Daoy (cell line): ENCODE measurements around the gene SERBP1. TPM values are rescaled to one million over a fixed set of nuclear protein-coding genes. Genes with fewer than 3 reads are reported as not detected.
"Not testable (repeated sequence)": the region's sequence is repeated elsewhere in the genome, so short reads cannot be mapped to it uniquely, and the experiment has no call there.

Source experiments
- DNase-seq: peaks from one replicate; pipeline ENCODE4 v3.0.0-alpha.2; 2015; ENCODE audit warnings: low read depth
- total RNA-seq: library from RNA; depleted of rRNA; stranded (reverse); fragments of >200 nt; shearing (Covaris generic); gene quantifications from 2 replicates; pipeline ENCODE4 v1.2.3, GENCODE V29; 2014; rRNA removed

SERBP1 gene
- 712 and 805 TPM in 2 replicates for total RNA-seq

DNA sequence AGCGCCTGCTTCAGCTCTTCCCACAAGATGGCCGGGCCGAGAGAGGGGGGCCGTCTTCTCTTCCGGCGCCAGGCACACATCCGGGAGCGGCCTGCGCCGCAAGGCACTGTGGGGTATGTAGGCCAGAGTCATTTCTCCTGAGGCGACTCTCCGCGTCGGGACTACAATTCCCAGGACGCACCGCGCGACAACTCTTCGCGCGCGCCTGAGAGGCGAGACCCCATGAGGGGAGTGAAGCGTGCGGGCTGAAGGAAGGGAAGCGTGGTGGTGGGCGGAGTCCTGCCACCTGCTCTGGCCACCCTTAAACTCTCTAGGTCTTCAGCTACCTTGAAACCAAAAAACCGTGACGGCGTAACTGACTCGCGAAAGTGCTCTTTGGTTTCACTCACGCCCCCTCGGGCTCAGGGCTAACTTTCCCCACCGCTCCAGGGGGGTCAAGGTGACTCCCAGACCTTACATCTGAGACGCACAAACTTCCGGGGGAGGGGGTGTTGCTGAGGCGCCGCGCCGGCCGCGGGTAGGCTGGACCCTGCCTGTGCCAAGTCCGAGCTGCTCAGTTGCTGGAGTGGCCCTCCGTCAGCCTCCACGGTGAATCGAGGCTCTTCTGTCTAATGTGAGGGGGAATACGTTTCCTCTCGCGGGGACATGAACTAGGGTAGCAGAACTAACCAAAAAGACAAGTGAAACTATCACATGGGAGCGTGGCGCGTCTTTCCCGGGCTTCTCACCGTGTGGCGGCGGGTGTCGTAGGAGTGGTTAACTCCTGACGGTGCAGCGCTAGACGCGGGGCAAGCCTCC lies at the start of gene SERBP1:
SERBP1 (minus strand) TSS at position 45 of the 798 bp plus-strand sequence. CDS start 102 bp downstream, outside the sequence.
- peak; percentile 99 for DNase-seq

DNA sequence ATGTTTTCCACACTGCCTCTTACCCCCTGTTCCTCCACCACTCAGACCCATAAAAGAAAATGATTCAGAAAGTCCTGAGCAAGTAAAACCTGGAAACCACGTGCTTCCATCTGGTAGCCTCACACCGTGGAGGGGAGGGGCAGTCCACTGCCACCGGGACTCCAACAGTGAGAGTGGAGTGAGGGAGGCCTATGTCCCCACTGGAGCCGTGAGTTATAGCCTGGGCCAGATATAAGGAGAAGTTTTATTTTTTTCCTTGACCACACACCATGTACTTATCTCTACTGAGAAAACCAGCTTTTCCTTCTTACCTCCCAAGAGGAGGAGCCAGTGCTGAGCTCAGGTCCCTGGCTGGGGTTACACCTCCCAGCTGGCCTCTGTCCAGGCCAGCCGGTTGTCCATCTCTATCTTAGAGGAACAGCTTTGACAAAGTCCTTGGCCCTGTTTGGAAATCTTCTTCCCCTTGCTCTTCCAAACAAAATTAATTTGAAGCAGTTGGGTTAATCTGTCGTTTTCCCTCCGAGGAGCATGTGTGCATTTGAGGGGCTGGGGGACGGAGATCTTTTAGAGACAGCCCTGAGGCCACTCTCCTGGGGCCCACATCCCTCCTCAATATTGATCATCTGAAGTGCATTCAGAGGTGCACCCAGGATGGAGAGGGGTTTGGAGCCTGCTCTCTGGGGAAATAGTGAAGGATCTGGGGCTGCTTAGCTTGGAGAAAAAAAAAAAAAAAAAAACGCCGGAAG lies 49.1 kb upstream of the SERBP1 start:
- DNase-seq = peak; percentile 42

DNA sequence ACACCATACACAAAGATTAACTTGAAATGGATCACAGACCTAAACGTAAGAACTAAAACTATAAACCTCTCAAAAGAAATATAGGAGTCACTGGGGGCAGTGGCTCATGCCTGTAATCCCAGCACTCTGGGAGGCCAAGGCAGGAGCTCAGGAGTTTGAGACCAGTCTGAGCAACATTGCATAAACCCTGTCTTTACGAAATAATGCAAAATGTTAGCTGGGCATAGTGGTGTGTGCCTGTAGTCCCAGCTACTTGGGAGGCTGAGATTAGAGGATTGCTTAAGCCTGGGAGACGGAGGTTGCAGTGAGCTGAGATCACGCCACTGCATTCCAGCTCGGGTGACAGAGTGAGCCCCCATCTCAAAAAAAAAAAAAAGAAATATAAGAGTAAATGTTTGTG lies 46.7 kb upstream of the SERBP1 start:
- no peak for DNase-seq

DNA sequence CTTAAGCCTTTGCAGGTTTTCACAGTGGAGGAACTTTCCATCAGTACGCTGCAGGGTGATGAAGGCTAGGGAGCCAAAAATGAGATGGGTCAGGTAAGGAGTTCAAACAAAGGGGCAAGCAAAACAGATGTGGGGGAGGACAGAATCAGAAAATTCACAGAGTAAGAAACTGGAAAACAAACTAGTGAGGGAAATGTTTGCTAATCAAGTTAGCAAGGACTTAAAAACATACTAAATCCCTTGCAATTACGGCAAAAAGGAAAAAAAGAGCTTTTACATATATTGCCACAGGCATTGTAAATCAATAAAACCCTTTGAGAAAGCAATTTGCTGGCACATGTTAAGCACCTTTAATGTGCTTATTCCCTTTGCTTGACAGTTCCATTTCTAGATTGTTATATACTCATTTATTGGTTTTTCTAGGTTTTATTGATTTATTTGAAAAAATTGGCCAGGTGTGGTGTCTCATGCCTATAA lies 45.8 kb upstream of the SERBP1 start:
- DNase-seq = no peak

DNA sequence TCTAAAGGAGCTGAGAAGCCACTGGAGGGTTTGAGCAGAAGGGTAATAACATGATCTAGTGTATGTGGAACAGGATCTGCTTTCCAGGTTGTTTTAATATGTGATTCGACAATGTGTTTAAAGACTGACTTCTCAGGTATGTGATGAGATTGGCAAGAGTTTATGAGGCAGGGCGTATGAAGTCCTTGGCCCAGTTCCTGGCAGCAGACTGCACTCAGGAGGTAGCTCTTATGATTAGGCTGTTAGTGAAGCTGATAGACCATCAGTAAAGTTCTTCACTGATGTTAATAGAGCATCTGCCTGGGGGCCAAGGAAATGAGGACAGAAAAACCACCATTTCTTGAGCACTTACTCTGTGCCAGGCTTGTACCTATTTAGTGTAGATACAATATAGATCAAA lies 41.9 kb upstream of the SERBP1 start:
- DNase-seq = no peak

DNA sequence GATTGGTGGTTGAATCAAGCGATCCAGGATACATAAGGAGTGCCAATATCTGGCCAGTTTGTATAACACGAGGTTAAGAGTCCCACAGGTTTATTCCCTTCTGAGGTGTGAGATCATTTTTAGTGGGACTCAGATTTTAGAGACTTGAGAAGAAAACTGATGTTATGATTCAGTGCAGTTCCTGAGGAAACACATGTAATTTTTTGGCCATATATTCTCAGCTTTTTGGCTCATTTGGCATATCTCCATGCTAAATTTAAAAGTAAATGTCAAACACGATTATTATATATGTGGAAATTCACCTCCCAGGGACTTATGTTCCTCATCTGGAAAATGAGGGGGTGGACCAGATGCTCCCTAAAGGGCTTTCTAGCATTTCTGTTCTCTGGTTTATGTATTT lies 39.2 kb upstream of the SERBP1 start:
- DNase-seq = no peak

DNA sequence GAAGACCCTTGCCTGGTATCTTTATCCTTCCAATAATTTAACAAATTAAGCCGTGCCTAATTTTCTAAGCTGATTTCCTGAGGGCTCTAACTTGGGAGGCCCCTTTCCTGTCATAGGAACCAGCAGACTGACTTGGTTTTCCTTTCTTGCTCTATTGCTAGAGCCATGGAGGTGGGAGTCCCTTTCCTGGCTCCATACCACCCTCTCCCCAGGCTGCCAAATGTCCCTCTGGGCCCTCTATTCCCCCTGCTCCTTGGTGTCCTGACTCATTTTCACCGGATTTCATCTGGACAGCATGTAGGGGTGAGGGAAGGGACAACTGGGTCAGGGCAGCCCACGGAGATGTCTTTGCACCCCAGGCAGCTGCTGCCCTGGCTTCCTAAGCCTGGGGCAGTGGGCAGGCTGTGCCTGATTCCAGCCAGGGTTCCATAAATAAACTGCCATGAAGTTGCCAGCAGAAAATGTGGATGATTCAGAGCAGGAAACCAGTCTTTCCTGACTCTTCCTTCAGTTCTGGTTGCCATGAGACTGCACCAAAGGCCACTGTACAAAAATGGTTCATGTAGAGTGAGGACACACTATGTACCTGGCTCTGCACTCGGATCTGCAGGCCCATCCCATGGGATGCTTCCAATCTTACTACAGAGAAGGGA lies 38.0 kb upstream of the SERBP1 start:
- peak; percentile 26 for DNase-seq

DNA sequence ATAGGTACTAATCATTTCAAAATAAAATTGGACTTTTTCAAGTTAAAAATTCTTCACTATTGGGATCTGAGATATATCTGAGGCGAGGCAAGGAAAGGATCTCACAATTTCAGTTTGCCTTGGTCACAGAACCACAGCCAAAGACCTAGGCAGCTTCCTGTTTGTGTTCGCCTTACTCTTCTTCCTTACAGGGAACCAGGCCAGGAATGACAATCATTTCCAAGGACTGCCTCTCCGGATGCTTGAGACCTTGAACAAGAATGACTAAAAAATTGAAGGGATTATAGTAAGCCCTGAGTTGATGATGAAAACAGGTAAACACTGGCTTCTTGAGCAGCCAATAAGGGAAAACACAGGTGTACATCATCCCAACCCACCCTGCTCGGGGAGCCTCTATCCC lies 35.2 kb upstream of the SERBP1 start:
- no peak for DNase-seq

DNA sequence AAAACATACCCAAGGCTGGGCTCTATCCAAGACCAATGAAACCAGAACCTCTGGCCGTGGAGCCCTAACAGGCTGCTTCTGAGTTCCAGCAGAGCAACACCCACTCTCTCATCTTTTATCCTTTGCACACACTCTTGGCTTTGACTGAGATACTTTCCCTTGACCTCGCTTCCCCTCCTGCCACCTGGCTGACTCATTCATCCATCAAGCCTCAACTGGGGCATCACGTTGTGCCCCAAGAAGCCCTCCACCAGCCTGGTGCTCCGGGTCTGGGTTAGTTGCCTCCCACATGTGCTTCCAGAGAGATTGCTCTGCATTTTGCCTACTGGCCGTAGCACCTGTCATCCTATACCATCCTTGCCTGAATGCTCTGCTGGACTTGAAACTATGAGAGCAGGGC lies 34.5 kb upstream of the SERBP1 start:
- no peak for DNase-seq

DNA sequence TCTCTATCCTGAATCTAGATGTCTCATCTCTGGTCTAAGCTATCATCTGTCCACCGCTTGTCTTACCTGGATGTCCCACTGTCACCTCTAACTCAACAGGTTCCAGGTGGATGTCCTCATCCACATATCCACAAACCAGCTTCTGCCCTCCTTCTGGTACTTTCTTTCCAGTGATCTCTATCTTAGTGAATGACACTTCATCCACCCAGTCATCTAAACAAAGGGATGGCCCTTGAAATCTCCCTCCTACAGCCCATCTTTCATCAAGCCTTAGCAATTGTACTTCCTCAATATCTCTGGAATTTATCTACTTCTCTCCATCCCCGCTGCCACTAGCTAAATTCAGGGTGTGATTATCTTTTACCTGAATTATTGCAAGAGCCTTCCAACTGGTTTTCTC lies 33.9 kb upstream of the SERBP1 start:
- DNase-seq = no peak

DNA sequence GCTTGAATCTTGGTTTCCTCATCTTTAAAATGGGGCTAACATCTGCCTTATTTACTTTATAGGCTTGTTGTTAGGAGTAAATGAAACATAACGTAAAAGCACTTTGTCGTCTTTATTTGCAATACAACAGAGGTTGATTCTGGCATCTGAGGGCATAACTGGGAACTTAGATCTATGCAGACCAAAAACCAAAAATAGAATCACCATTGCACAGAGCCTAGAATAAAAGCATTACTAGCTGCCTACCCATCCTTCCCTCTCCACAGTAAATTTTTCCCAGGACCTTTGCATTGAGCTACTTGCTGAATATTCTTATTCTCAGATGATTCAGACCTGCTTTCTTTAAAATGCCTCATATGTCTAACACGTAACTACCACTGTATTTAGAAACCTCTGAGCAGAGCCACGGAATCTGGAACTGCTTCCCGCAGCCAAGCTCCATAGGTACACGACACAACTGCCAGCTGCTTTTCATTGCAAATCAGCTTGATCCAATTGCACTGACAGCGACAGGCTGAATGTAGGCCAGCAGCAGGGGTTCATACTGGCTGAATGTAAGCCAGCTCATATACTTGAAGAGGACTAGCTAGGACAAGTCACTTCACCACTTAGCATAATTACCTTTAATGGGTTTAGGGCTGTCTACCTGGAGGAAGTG lies 33.2 kb upstream of the SERBP1 start:
- no peak for DNase-seq

DNA sequence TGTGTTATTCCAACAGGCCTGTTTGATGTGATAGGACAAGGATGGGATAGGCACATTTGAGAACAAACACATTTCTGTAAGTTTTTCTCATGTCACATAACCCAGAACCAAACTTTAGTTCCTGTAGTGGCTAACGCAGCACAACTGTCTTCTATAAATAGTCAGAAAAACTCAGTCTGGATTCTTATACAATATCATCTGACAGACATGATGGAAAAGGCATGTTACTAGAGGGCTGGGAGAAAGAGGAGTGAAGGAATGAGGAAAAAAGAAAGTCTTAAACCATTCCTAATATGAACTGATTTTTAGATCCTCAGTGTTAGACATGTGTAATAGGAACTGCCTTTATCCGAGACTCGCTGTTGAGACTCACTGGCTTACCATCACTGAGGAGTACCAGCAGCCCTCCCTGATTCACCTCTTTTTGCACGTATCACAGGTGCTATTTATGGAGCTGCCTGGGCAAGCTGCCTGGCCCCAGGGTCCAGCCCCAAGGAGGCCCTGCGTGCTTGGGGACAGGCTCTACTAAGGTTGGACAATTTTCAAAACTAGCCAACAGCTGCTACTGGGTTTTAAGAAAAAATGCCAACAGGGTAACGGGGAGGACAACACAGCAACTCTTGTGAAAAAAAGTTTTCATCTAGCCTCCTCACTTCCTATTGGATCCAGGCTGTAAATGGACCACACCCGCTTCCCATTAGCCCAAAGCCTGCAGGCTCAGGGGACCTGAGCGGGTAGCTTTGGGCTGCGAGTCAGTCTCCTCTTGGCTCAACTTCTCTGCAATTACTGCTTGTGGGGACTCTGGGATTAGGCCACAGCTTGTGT lies 30.7 kb upstream of the SERBP1 start:
- DNase-seq = no peak

DNA sequence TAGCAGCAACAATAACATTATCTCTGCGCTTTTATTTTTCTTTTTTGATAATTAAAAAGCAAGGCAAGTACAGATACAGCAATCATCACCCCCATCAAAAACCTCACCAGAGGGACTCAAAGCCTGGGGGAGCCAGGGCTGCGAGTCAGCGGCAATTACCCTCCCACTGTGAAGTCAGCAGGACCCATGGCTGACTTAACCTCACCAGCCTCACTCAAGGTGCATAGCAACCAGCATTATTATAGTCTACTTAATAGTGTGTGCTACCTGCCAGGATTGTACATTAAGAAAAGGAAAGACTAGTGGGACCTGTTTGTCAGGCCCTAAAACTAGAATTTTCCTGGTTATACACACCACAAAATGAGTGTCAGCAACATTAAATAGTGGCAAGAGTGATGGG lies 28.9 kb upstream of the SERBP1 start:
- peak; percentile 34 for DNase-seq

DNA sequence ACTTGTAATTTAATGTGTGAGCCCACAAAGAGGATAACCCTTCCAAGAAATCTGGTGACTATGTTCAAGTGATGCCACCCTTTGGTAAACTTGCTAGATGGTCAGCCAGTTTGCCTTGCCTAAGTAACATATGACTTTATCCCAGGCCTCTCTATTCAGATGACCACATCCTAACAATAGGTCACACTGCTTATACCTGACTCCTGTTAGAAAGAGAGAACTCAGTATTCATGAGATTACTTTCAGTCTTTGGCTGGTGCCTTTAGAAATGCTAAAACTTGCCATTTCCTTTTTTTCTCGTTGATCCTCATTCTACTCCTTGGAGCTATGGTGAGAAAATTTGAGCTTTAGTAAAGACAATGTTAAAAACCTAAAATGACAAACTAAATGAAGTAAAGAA lies 28.5 kb upstream of the SERBP1 start:
- DNase-seq = no peak

DNA sequence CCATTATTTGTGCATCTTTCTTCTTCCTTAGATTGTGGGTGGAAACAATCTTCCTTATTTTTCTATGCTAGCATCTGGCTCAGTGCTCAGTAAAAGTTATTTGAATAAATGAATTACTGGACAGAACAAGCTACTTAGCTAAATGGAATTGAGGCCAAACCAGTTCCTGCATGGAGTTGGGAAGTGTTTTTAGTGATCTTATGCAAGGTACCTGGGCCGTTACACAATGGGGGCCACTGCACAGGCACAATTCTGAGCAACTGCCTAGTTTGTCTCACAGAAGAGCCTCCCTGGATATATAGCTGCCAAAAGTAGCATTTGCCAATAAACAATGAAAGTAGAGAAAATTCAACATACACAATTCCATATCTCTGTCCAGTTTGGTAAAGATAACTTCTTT lies 27.0 kb upstream of the SERBP1 start:
- no peak for DNase-seq

DNA sequence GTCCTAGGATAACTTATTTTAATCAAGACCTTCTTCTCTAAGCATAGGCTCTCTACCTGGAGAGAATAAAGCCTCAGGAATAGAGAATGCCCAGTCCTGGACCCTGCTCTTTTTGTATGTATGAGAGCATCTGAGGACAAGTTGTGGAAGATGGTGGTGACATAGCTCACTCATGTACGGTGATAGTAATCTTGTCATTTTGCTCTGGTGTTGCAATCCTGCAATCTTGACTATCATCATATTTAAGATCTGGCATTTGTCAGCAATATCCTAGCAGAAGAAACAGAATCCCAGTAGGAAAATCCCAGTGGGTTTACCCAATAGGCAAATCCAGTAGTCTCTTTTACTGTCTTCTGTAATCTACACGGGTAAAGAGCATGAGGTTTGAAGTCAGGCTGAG lies 21.6 kb upstream of the SERBP1 start:
- no peak for DNase-seq

DNA sequence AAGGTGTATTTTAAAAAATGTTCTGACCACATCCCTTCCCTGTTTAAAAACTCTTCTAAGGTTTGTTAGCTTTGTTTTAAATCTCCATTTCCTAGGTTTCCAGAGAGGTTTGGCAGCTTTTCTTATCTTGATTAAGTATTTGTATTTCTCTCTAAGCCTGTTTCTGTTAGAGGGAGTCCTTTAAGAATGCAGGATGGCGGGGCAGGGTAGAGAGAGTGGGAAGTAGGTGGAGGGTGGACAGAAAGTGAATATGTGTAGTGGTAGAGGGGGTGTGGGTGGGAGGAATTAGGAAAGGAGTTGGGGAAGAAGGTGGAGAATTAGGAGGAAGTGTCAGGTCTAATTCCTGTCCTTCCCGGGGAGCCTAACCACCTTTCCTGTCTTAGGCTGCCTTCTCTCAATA lies 21.2 kb upstream of the SERBP1 start:
- no peak for DNase-seq

DNA sequence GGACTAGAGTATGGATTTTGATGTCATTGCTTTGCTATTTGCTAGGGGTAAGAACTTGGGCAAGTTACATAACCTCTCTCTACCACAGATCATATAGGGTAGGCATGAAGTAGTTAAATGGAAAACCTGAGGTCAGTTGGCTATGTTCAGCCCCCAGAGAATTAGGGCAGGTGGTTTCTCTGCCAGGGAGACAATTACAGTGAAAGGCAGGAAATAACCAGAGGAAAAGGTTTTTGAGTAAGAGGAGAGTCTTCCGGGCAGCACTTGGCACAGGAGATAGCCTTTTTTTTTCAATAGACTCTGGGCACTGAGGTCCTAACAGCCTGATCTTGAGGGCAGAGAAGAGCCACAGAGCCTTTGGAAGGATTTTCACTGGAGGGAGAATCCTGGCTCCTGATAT lies 16.7 kb upstream of the SERBP1 start:
- DNase-seq = no peak

DNA sequence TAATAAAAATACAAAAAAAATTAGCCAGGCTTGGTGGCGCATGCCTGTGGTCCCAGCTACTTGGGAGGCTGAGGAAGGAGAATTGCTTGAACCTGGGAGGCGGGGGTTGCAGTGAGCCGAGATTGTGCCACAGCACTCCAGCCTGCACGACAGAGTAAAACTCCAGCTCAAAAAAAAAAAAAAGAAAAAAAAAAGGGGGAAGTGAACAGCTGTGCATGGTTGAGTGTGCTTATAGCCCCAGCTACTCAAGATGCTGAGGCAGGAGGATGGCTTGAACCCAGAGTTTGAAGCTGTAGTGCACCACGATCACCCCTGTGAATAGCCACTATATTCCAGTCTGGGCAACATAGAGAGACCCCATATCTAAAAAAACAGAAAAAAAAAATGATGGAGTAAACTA lies 15.8 kb upstream of the SERBP1 start:
- DNase-seq = not testable (repeated sequence)

DNA sequence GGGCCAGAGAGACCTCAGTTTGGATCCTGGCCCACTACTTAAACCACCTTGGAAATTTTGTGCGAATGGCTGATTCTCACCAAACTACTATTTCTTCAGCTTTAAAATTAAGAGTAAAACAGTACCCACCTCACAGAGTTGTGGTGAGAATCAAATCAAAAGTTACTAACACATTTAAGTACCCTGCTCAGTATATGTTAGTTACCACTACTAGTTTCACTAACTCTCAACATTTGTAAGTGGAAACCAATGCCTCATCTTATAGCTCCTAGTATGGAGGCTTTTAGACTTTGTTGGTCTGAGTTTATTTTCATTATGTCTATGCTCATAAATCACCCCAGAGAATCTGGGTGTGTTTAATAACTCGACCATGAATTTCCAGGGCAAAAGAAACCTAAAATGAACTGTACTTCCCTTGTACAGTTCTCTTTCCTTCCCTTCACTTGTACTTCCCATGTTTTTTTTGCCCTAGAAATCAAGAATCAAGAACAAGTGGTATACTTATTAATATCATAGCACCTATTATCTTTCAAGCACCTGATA lies 11.6 kb upstream of the SERBP1 start:
- DNase-seq = no peak

DNA sequence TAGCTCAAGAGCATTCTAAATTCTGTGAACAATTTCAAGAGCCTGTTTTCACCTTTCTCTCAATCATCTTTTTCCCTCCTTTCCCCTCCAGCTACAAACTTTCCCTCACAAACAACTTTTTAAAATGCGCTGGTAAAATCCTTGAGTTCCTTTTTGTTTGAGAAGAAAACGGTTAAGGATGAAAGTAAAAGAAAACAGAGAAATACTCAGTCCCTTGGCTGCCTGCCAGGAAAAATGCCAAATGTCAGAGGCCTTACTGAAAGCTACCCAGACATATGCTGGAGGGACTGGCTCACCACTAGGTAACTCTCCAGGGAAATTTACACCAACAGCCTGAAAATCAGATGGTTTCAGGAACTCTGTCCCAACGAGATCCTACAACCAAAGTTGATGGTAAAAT lies 11.0 kb upstream of the SERBP1 start:
- DNase-seq = peak; percentile 55
